HepG2 (cell line): Measurements from ENCODE around the gene PIGK. TPM values are rescaled to one million over a fixed set of nuclear protein-coding genes. Genes with fewer than 3 reads are reported as not detected.

Experiments used
- ATAC-seq: fragments of 200-7000 bp; cut with Tn5 transposase; 3 replicates; pipeline ENCODE4 v1.9.1; 2020; ENCODE audit warnings: mild to moderate bottlenecking, moderate library complexity
- BruUV-seq: library from RNA; stranded (reverse); fragments of 400-500 nt; replicated peaks from 2 replicates; lab custom pipeline; 2021; lab: Mats Ljungman, UMichigan
- CTCF ChIA-PET: fragments of 300-600 bp; formaldehyde crosslinking; extraction: SDS; loops from one replicate; lab custom pipeline; 2021; ENCODE audit warnings: low total read pairs, inconsistent platforms, low intra/inter-chr PET ratio; lab: Yijun Ruan, JAX
- POLR2A ChIA-PET: fragments of 350-600 bp; sonication (Branson Sonifier 250); formaldehyde crosslinking; loops from one replicate; lab custom pipeline; 2020; ENCODE audit warnings: antibody characterized with exemption, inconsistent platforms; lab: Yijun Ruan, JAX
- DNase-seq: peaks from one replicate; pipeline ENCODE4 v3.0.0-alpha.2; 2015; ENCODE audit warnings: low spot score
- FAIRE-seq: peaks from 3 replicates; lab custom pipeline; 2011; peaks lifted over from hg19 to GRCh38; lab: Jason Lieb, UNC
- H2AFZ ChIP-seq: one replicate; pipeline ENCODE4 v1.6.1; 2011; ENCODE audit warnings: low read length, inconsistent platforms
- H3K27ac ChIP-seq: fragments of 300-600 bp; 3 replicates; pipeline ENCODE4 v1.8.0; 2011; ENCODE audit warnings: mixed run types, mild to moderate bottlenecking, mixed read lengths, low read length, inconsistent platforms; ENCODE audit not compliant: insufficient read depth; ENCODE audit errors: extremely low read length
- H3K27me3 ChIP-seq, 2 experiments: fragments of 200-600 bp in 1 of 2; 2 replicates in 1 of 2; 3 replicates in 1 of 2; pipeline versions ENCODE4 v1.6.0 to v1.8.0; 2011; ENCODE audit warnings: low read length in 2 of 2, mild to moderate bottlenecking in 2 of 2, moderate library complexity in 2 of 2, inconsistent platforms in 1 of 2; ENCODE audit not compliant: insufficient read depth in 2 of 2, control insufficient read depth in 1 of 2
- H3K36me3 ChIP-seq, 2 experiments: fragments of 200-600 bp in 1 of 2; replicated peaks in 1 of 2; 2 replicates in 1 of 2; 3 replicates in 1 of 2; pipeline versions ENCODE4 v1.5.1 to v1.8.0; 2011; ENCODE audit warnings: low read length in 2 of 2, inconsistent platforms in 1 of 2; ENCODE audit not compliant: insufficient read depth in 2 of 2, control insufficient read depth in 1 of 2
- H3K4me1 ChIP-seq: 2 replicates; pipeline ENCODE4 v1.5.1; 2012; ENCODE audit warnings: low read length, inconsistent platforms; ENCODE audit not compliant: insufficient read depth
- H3K4me2 ChIP-seq: 2 replicates; pipeline ENCODE4 v1.6.0; 2011; ENCODE audit warnings: low read depth, low read length, inconsistent platforms
- H3K4me3 ChIP-seq, 3 experiments: fragments of 200-600 bp in 1 of 3; sonication (generic), shearing (Covaris generic) in 1 of 3; replicated peaks in 1 of 3; 2 replicates each; pipeline ENCODE4 v1.5.1; 2011 to 2016; ENCODE audit warnings: low read length in 3 of 3, inconsistent platforms in 2 of 3, low read depth in 2 of 3, mild to moderate bottlenecking in 2 of 3, control low read depth in 1 of 3, mixed read lengths in 1 of 3; ENCODE audit not compliant: insufficient read depth in 1 of 3
- H3K79me2 ChIP-seq: one replicate; pipeline ENCODE4 v1.6.1; 2011; ENCODE audit warnings: low read length, inconsistent platforms; ENCODE audit not compliant: insufficient read depth
- H3K9ac ChIP-seq: 2 replicates; pipeline ENCODE4 v1.6.0; 2011; ENCODE audit warnings: mild to moderate bottlenecking, low read depth, low read length, inconsistent platforms; ENCODE audit not compliant: insufficient read depth
- H3K9me3 ChIP-seq: 2 replicates; pipeline ENCODE4 v1.5.1; 2012; ENCODE audit warnings: mild to moderate bottlenecking, low read length
- H4K20me1 ChIP-seq: 2 replicates; pipeline ENCODE4 v1.6.0; 2011; ENCODE audit warnings: inconsistent platforms, mild to moderate bottlenecking, low read length, moderate library complexity; ENCODE audit not compliant: insufficient read depth
- SNRNP70 ChIP-seq: fragments of 200-400 bp; formaldehyde crosslinking; IDR thresholded peaks from 2 replicates; pipeline ENCODE4 v1.6.1; 2017; ENCODE audit warnings: mild to moderate bottlenecking, low read depth, low read length, moderate library complexity
- ZFP36 ChIP-seq: fragments of 150-350 bp; IDR thresholded peaks from 2 replicates; pipeline ENCODE4 v1.6.1; 2018; ENCODE audit warnings: borderline replicate concordance, low read length, low read depth; ENCODE audit not compliant: partially characterized antibody
- ZNF275 ChIP-seq: sonication (generic); formaldehyde crosslinking; IDR thresholded peaks from 2 replicates; pipeline ENCODE4 v1.8.0; 2022; ENCODE audit warnings: missing genetic modification reagents, mild to moderate bottlenecking, inconsistent platforms, borderline replicate concordance
- ZNF724P ChIP-seq: sonication (generic); formaldehyde crosslinking; IDR thresholded peaks from 2 replicates; pipeline ENCODE4 v1.8.0; 2022; ENCODE audit warnings: missing genetic modification reagents, borderline replicate concordance
- WGBS: methylation state at CpG from one replicate; pipeline ENCODE4 v1.1.6; 2017; ENCODE audit warnings: low lambda C conversion rate; 5-methylcytosine and 5-hydroxymethylcytosine counted together
- in situ Hi-C: cut with HindIII; loops from 2 replicates; pipeline ENCODE4 v1.10.0; 2017; ENCODE audit warnings: low pct_unique_long_range_greater_than_20kb; ENCODE audit not compliant: extremely low pct_ligation_motif_present
- intact Hi-C: fragments of 100-400 bp; cut with micrococcal nuclease; formaldehyde crosslinking; loops from one replicate; pipeline ENCODE4 v1.10.0; 2022; ENCODE audit not compliant: unreplicated experiment
- polyA plus RNA-seq, 8 experiments: library from polyadenylated mRNA; depleted of rRNA in 3 of 8; stranded (reverse) in 7 of 8; unstranded in 1 of 8; fragments of >200 nt; fragmentation: Illumina TruSeq in 4 of 8; extraction: Trizol in 4 of 8; gene quantifications; 2 replicates each; pipeline versions ENCODE4 v1.2.1 to v1.2.3, GENCODE V29; 2011 to 2016; ENCODE audit warnings: low read depth in 4 of 8, missing spikeins in 1 of 8, mixed read lengths in 1 of 8; ENCODE audit not compliant: insufficient read depth in 1 of 8
- total RNA-seq, 5 experiments: library from RNA; depleted of rRNA; stranded (reverse); fragments of >200 nt; fragmentation: Illumina TruSeq; extraction: Trizol; gene quantifications; 2 replicates each; pipeline ENCODE4 v1.2.3, GENCODE V29; 2016; ENCODE audit warnings: low read depth in 1 of 5

Gene PIGK
- total and polyA plus RNA-seq, 2 of the 13 experiments (the other 11 are each of a cell fraction or from before 2014, with no cell fraction given) = 14.7 to 38.5 TPM

DNA sequence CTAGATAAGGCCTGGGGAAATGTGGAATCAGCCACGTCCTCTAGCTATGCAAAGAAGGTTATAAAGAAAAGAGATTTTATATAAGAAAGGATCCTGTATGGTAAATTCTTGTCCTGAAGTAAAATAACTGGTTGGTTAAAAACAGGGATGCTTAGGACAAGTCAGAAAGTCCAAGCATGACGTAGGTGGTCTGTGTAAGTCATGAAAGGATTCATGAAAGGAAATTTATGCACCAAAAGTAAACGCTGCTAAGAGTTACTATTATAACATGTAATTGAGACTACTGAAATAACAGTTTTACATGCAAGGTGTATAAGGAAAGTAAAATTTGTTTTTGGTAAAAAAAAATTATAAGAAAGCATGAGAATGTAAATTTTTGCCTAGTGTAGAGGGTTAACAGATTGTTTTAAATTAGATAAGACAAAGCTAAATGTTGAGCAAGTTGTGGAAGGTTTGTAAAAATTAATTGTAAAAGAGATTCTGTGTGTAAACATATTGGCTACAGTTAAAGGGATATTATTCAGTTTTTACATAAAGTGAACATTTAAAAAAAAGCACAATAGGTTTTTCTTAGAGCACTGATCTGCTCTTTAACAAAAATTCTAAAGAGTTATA is 43.9 kb downstream of the PIGK start:
- no peaks in the 10 kb centered on the region for H3K36me3 ChIP-seq
- ChIA-PET CTCF (no interaction called here), POLR2A (no interaction called here)
- H2AFZ ChIP-seq = no peak overlapping the region
- ATAC-seq = no peak
- TF ChIP-seq ZNF275 (CRISPR knock-in tag) = no peak
- peak; percentile 96 for TF ChIP-seq ZNF724P (CRISPR knock-in tag)
- TF ChIP-seq ZFP36 = peak; percentile 87
- H3K9ac ChIP-seq = no peak overlapping the region
- H3K9me3 ChIP-seq = peaks cover 55% of the 10 kb centered on the region
- in situ Hi-C loops (no loop called here), intact Hi-C loops (no loop called here)
- FAIRE-seq = no peak
- no peak overlapping the region for H3K27ac ChIP-seq
- WGBS = 40% methylated on average over 3 of the region's 3 CpGs
- no peak for DNase-seq
- H3K79me2 ChIP-seq = no peaks in the 10 kb centered on the region
- H3K27me3 ChIP-seq = no peaks in the 10 kb centered on the region
- no peak overlapping the region for H3K4me2 ChIP-seq
- BruUV-seq = no TSS peak
- H3K4me1 ChIP-seq = no peaks in the 10 kb centered on the region
- H4K20me1 ChIP-seq = no peaks in the 10 kb centered on the region
- H3K4me3 ChIP-seq = no peak overlapping the region

DNA sequence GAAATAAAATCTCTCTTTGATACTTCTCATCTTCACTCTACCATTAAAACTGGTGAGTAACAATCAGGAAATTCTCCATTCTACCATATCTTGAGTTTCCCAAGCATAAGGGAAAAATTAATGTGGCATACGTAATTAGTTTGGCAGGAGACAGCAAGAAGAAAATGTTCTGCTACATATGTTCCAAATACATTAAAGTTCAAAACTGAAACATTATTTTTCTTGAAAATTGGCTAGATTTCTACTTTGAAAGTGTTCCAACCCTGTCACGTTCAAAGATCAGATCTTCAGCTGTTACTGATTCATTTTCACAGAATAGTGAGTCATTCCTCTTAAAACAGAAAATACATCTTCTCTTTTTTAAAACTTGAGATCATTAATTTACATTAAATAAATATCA is 48.5 kb downstream of the PIGK start:
- no peak for ATAC-seq
- Histone ChIP-seq H3K27ac (no peak overlapping the region), H4K20me1 (no peaks in the 10 kb centered on the region), H3K4me1 (no peaks in the 10 kb centered on the region), H3K27me3 (no peaks in the 10 kb centered on the region), H3K36me3 (no peaks in the 10 kb centered on the region), H2AFZ (no peak overlapping the region), H3K4me3 (no peak overlapping the region), H3K9me3 (peaks cover 21% of the 10 kb centered on the region), H3K79me2 (no peaks in the 10 kb centered on the region), H3K4me2 (no peak overlapping the region), H3K9ac (no peak overlapping the region)
- ChIA-PET POLR2A (no interaction called here), CTCF (no interaction called here)
- no peak for TF ChIP-seq SNRNP70
- no peak for DNase-seq
- in situ Hi-C loops (no loop called here), intact Hi-C loops (no loop called here)
- BruUV-seq = no TSS peak
- WGBS = 88% methylated on average over 2 of the region's 2 CpGs
- FAIRE-seq = no peak
